Effector memory CD8-positive, alpha-beta T cell (primary cell): ENCODE data around the gene LY6G6F.

Experiments used
- ATAC-seq: fragments of 150-1000 bp; cut with Tn5 transposase; replicated peaks from 2 replicates; pipeline ENCODE4 v1.10.0; 2021; ENCODE audit warnings: mild to moderate bottlenecking, moderate library complexity
- DNase-seq, 3 experiments: peaks; one replicate each; pipeline ENCODE4 v3.0.0; 2021
- H3K27ac Mint-ChIP-seq, 2 donors: one replicate each; pipeline ENCODE4 v1.8.0; 2022; ENCODE audit warnings: mild to moderate bottlenecking in 2 of 2, mixed read lengths in 2 of 2, moderate library complexity in 2 of 2
- H3K27me3 Mint-ChIP-seq, 2 donors: one replicate each; pipeline ENCODE4 v1.8.0; 2022; ENCODE audit warnings: mixed read lengths in 2 of 2
- H3K36me3 Mint-ChIP-seq: one replicate; pipeline ENCODE4 v1.8.0; 2022; ENCODE audit warnings: mild to moderate bottlenecking, moderate library complexity, mixed read lengths; ENCODE audit not compliant: insufficient read depth
- H3K4me1 Mint-ChIP-seq, 2 donors: one replicate each; pipeline ENCODE4 v1.8.0; 2022; ENCODE audit warnings: low read depth in 2 of 2, mixed read lengths in 2 of 2
- H3K4me3 Mint-ChIP-seq, 2 donors: one replicate each; pipeline ENCODE4 v1.8.0; 2022; ENCODE audit warnings: mild to moderate bottlenecking in 2 of 2, mixed read lengths in 2 of 2, moderate library complexity in 2 of 2
- H3K9me3 Mint-ChIP-seq, 2 donors: one replicate each; pipeline ENCODE4 v1.8.0; 2022; ENCODE audit warnings: mixed read lengths in 2 of 2

The LY6G6F gene

DNA sequence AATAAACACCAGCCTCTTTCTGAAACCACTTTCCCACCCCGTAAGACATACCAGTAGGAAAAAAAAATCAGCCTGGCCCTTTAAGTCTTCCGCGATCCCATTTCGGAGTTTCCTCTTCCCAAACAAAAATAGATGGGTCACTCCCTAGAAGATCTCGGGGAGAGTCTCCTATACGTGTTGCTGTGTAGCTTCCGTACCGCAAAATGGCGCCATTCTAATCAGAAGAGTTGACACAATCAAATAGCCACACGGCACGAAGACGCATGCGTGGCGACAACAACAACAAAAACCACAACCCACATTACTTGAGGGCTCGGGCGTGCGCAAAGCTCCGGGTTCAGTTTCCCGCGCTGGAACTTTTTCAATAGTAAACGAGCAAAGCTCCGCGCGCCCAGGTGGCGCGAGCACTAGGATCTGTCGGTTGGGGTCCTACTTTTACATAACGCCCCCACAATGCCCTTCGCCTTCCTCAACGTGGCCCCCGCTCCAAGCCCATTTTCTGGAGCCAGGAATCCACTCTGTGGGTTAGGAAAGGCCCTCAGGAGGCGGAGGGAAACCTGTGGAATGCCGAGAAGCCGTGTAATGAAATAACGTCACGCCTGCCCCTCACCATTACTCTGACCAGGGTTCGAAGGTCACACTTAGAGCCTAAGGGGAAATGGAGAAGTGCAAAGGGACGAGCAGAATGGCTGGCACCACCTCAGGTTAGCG is 41.7 kb upstream of the LY6G6F start, which contains the start of gene GPANK1:
TSS of gene GPANK1 (minus strand) at position 208 of the 711 bp plus-strand sequence. CDS start 519 bp downstream, outside the sequence.
- peak; percentile 82 to 89 (median 86) for DNase-seq
- no peaks in the 10 kb centered on the region for H3K27me3 Mint-ChIP-seq
- peaks cover 60% of the 10 kb centered on the region for H3K36me3 Mint-ChIP-seq
- H3K4me1 Mint-ChIP-seq = peaks cover 43 to 55% of the 10 kb centered on the region in 2 donors
- peak within 1 kb of the TSS; percentile 94 to 98 for H3K27ac Mint-ChIP-seq
- no peaks in the 10 kb centered on the region for H3K9me3 Mint-ChIP-seq
- H3K4me3 Mint-ChIP-seq = peak within 1 kb of the TSS; percentile 93 to 97
- peak; percentile 45 for ATAC-seq

DNA sequence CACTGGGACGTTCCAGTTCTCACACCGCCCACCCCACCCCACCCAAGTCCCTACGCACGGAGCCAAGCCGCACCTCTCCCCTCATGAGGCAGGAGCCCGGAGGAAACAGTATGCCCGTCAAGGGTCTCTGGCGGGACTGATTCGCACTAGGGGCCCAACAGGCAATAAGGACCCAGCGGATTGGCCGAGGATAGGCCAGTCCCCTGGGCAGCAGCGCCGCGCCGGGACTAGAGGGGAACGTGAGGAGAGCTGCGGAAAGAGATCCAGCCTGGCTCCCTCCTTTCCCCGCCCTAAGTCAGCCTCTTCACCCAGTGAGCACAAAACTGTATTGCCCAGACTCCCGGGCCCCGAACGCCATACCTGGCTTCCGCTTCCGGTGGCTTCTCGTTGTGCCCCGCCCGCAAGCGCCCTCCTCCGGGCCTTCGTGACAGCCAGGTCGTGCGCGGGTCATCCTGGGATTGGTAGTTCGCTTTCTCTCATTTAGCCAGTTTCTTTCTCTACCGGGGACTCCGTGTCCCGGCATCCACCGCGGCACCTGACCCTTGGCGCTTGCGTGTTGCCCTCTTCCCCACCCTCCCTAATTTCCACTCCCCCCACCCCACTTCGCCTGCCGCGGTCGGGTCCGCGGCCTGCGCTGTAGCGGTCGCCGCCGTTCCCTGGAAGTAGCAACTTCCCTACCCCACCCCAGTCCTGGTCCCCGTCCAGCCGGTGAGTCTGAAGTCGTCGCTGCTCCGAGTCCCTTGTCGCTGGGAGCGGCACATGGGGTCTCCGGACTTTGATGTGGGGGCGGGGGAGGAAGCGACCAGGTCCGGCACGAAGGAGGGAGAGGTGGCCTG is 40.9 kb upstream of the LY6G6F start, which contains the start of gene CSNK2B:
TSS of gene CSNK2B (plus strand) at position 580 of the 836 bp plus-strand sequence. CDS start 752 bp downstream, outside the sequence.
- peak within 1 kb of the TSS; percentile 94 to 98 for H3K27ac Mint-ChIP-seq
- H3K36me3 Mint-ChIP-seq = peaks cover 61% of the 10 kb centered on the region
- peak; percentile 84 for ATAC-seq
- H3K4me1 Mint-ChIP-seq = peaks cover 39 to 51% of the 10 kb centered on the region in 2 donors
- peak within 1 kb of the TSS; percentile 93 to 97 for H3K4me3 Mint-ChIP-seq
- H3K9me3 Mint-ChIP-seq = no peaks in the 10 kb centered on the region
- no peaks in the 10 kb centered on the region for H3K27me3 Mint-ChIP-seq
- DNase-seq = peak; percentile 96 to 97 (median 97)

DNA sequence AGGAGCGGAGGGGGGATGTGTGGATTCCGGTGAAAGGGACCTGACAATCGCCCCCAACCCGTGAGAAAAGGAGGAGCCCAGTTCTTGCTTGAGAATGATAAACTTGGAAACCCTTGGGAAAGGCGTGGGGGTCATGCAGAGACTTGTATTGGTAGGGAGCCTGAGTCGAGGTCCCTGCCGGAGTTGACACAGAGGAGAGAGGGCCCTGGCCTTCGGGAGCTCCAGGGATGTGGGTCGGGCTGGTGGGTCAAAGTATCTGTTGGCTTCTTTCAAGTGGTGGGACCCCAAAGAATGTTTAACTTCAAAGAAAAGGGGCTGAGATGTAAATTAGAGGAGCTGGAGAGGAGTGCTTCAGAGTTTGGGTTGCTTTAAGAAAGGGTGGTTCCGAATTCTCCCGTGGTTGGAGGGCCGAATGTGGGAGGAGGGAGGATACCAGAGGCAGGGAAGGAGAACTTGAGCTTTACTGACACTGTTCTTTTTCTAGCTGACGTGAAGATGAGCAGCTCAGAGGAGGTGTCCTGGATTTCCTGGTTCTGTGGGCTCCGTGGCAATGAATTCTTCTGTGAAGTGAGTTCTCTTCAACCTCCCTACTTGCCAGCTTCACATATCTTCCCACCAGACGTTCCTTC is 40.2 kb upstream of the LY6G6F start:
- peaks cover 63% of the 10 kb centered on the region for H3K36me3 Mint-ChIP-seq
- DNase-seq (no peak), ATAC-seq (no peak)
- peaks cover 33 to 46% of the 10 kb centered on the region in 2 donors for H3K4me1 Mint-ChIP-seq
- H3K4me3 Mint-ChIP-seq = peak overlapping the region; percentile 93 to 97
- H3K27ac Mint-ChIP-seq = peak overlapping the region; percentile 94 to 98
- H3K27me3 Mint-ChIP-seq = no peaks in the 10 kb centered on the region
- H3K9me3 Mint-ChIP-seq = no peaks in the 10 kb centered on the region

DNA sequence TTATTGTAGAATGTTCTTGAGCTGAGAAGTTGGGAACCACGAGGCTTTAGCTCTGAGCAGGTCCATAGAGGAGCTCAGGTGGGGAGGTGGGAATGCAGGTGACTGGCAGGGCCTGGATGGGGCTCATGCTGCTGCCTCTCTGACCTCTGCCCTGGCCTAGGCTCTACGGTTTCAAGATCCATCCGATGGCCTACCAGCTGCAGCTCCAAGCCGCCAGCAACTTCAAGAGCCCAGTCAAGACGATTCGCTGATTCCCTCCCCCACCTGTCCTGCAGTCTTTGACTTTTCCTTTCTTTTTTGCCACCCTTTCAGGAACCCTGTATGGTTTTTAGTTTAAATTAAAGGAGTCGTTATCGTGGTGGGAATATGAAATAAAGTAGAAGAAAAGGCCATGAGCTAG is 37.0 kb upstream of the LY6G6F start, which contains the start of gene LY6G5B:
TSS of gene LY6G5B (plus strand) at position 301 of the 400 bp plus-strand sequence. CDS start 975 bp downstream, outside the sequence.
- no peak within 1 kb of the TSS for H3K4me3 Mint-ChIP-seq
- peaks cover 14 to 23% of the 10 kb centered on the region in 2 donors for H3K4me1 Mint-ChIP-seq
- no peaks in the 10 kb centered on the region for H3K9me3 Mint-ChIP-seq
- ATAC-seq = no peak
- H3K27me3 Mint-ChIP-seq = no peaks in the 10 kb centered on the region
- DNase-seq = no peak
- H3K36me3 Mint-ChIP-seq = peaks cover 61% of the 10 kb centered on the region
- peak within 1 kb of the TSS in 1 of 2 donors; percentile 41 for H3K27ac Mint-ChIP-seq

DNA sequence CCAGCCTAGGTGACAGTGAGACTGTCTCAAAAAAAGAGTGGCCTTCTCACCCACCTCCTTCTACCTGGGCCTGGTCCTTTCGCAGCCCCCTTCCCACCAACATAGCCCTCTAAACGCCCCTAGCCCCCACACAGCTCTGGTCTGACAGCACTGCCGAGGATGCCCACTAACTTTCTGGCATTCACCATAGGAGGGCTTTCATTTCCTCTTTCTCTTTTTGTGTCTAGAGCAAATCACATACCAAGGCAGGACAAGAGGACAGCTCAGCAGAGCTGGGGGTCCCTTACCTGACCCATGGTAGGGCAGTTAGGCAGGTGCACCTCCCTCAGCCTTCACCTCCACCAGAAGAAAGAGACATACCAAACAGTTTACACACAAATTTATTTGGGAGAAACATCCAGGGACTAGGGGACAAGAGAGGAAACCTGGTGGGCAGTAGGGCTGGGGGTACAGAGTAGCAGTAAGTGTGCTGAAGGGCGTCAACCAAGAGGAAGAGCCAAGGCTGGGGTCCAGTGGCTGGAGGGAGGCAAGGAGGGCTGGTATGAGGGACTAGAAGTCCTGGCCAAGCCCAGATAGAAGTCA is 30.3 kb upstream of the LY6G6F start:
- Mint-ChIP-seq H3K4me1 (peaks cover 13 to 14% of the 10 kb centered on the region in 2 donors), H3K4me3 (no peak overlapping the region), H3K36me3 (peaks cover 21% of the 10 kb centered on the region), H3K27me3 (no peaks in the 10 kb centered on the region), H3K9me3 (no peaks in the 10 kb centered on the region), H3K27ac (peak overlapping the region in 1 of 2 donors; percentile 18)
- no peak for DNase-seq
- no peak for ATAC-seq

DNA sequence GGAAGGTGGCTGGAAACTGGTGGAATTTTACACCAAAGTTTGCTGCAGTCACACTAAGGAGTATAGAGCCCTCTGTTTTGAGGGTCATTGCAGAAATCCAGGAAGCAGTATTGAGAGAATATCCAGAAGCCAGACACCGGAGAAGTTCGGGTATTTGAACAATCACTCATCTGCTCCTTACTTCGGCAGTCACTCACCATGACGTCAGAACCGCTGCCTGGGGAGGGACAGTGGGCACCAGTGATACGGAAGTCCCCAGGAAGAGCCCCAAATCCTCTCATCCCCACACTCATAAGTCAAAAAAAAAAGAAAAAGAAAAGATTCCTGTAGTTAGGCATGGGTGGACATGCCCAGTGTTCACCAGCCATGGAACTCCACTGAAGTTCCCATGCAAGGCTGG is 29.8 kb upstream of the LY6G6F start:
- no peaks in the 10 kb centered on the region for H3K9me3 Mint-ChIP-seq
- peaks cover 21% of the 10 kb centered on the region for H3K36me3 Mint-ChIP-seq
- ATAC-seq (no peak), DNase-seq (no peak)
- H3K27ac Mint-ChIP-seq = peak overlapping the region in 1 of 2 donors; percentile 18
- H3K4me1 Mint-ChIP-seq = peaks cover 17 to 18% of the 10 kb centered on the region in 2 donors
- H3K4me3 Mint-ChIP-seq = no peak overlapping the region
- no peaks in the 10 kb centered on the region for H3K27me3 Mint-ChIP-seq

DNA sequence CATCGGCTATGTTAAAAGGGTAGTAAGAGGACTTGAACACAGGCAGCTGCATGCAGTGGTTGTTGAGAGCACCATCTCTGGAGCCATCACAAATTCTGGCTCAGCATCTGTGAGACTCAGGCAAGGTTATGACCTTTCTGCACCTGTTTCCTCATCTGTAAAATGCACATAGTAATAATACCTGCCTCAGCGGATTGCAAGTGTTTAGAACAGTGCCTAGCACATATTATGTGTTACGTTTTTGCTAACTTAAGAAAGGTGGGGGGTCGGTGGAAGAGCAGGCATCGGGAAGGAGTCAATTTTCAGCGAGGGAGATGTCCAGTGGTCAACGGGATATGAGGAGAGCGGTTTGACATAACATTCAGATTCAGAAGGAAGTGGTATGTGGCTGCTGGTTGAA is 28.7 kb upstream of the LY6G6F start:
- Mint-ChIP-seq H3K9me3 (no peaks in the 10 kb centered on the region), H3K4me1 (peaks cover 17 to 19% of the 10 kb centered on the region in 2 donors), H3K27me3 (no peaks in the 10 kb centered on the region), H3K4me3 (no peak overlapping the region), H3K27ac (no peak overlapping the region), H3K36me3 (peaks cover 20% of the 10 kb centered on the region)
- ATAC-seq = no peak
- no peak for DNase-seq

DNA sequence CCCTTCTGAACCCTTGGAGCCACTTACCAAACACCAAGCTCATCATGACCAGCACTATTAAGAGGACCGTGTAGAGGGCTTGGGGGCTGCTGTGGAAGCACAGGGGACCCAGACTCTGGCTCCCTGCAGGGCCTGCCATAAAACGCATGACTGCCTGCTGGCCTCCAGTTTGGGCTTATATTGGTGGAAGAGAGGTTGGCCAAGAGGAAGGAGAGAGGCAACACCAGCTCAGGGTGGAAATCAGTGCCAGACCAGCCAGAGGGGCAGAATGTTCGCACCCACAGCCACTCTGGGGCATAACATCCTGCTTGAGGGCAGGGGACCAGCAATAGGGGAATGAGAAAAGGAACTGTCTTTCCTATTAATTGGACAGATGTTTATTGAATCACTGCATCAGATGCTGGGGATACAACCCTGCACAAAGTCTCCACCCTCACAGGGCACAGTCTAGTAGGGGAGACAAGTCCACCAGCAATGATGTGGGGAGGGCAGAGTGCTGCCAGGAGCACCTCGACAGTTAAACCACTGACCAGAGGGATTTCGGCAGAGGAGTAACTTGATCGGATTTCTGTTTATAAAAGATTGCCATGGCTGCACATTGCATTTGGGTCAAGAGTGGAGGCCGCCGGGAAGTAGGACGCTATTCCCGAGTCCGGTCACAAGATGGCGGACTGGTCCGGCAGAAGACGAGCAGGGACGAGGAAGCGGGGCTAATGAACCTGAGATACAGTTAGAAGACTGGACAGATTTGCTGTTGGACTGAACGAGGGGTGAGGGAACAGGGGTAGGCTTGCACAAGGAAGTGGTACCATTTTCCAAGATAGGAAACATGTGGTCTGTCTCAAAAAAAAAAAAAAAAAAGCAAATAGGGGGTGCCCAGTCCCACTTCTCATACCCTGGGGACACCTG is 26.2 kb upstream of the LY6G6F start, which contains the start of gene LY6G5C:
TSS of gene LY6G5C (minus strand) at position 842 of the 909 bp plus-strand sequence. CDS start at position 148, 694 bp downstream.
- DNase-seq (peak; percentile 40 to 50 (median 43)), ATAC-seq (peak; percentile 68)
- Mint-ChIP-seq H3K27ac (peak within 1 kb of the TSS; percentile 44 to 88), H3K4me1 (peaks cover 17 to 19% of the 10 kb centered on the region in 2 donors), H3K27me3 (no peaks in the 10 kb centered on the region), H3K4me3 (peak within 1 kb of the TSS; percentile 86 to 89), H3K9me3 (no peaks in the 10 kb centered on the region), H3K36me3 (peaks cover 24% of the 10 kb centered on the region)

DNA sequence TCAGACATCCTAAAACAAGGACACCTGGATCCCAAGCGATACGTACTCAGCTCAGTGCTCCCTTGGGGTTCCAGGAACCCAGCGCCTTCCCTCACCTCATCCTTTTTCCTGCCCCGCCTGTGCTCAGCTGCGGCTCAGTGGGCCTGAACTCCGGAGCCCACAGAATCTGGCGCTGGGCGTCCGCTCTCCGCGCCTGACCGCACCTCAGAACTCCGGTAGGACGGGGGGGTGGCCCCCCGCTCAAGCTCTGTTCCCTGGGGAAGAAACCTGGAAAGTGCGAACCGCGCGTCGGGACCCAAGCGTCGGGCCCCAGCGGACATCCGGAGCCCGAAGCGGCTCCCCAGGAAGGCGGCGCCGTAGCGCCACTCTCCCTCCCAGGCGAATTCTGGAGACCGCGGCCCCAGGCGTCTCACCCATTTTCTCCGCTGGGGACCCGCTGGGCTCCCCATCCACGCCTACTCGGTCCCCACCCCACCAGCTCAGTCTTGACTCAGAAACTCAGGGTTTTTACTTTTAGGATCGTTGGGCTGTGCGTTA is 25.5 kb upstream of the LY6G6F start:
- Mint-ChIP-seq H3K27me3 (no peaks in the 10 kb centered on the region), H3K4me1 (peaks cover 17 to 19% of the 10 kb centered on the region in 2 donors), H3K27ac (peak overlapping the region; percentile 44 to 88), H3K9me3 (no peaks in the 10 kb centered on the region), H3K36me3 (peaks cover 25% of the 10 kb centered on the region), H3K4me3 (peak overlapping the region; percentile 86 to 89)
- ATAC-seq = peak; percentile 67
- peak in 1 of 3 experiments; percentile 29 for DNase-seq

DNA sequence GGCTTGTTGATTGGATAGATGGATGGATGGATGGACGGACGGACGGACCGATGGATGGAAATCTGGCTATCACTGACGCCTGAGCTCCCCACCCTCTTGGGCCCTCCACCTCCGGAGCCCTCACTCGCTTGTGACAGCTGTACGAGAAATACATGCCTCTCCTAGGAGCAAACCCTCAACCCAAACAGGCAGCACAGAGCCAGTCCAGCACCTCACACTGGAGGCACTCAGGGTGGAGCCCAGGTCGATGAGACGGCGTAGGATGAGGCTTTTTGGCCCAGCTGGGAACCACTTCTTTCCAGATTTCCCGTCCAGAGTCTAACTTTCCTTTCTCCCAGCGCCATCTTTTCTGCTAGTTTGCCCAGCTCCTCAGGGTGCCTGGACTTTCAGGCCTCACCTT is 23.1 kb upstream of the LY6G6F start:
- ATAC-seq = no peak
- no peak overlapping the region for H3K4me3 Mint-ChIP-seq
- peak overlapping the region in 1 of 2 donors; percentile 51 for H3K27ac Mint-ChIP-seq

DNA sequence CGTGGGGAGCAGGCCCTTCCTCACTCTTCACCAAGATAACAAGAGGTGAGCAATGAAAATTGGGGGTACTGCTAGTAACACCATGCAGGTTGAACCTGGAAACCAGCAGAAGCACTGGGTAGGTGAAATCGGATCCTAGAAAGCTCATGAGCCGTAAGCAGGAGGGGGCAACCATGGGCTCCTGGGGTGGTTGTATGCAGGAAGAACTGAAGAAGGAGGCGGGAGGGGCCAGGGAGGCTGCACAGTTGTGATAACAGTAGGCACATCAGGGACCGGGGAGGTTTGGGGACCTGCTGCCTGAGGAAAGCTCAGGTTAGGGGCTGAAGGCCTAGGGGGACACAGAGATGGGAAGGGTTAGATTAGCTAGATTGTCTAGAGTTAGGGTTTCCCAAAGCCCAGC is 20.2 kb upstream of the LY6G6F start:
- Mint-ChIP-seq H3K4me3 (no peak overlapping the region), H3K36me3 (peaks cover 55% of the 10 kb centered on the region), H3K27ac (peak overlapping the region; percentile 36 to 66), H3K9me3 (no peaks in the 10 kb centered on the region), H3K27me3 (no peaks in the 10 kb centered on the region), H3K4me1 (peaks cover 4 to 5% of the 10 kb centered on the region in 2 donors)
- no peak for DNase-seq
- no peak for ATAC-seq

More for the DNA sequence above, 23.1 kb upstream of the LY6G6F start:
- Mint-ChIP-seq H3K9me3 (no peaks in the 10 kb centered on the region), H3K36me3 (peaks cover 40% of the 10 kb centered on the region), H3K4me1 (peaks cover 17 to 19% of the 10 kb centered on the region in 2 donors), H3K27me3 (no peaks in the 10 kb centered on the region)
- no peak for DNase-seq

DNA sequence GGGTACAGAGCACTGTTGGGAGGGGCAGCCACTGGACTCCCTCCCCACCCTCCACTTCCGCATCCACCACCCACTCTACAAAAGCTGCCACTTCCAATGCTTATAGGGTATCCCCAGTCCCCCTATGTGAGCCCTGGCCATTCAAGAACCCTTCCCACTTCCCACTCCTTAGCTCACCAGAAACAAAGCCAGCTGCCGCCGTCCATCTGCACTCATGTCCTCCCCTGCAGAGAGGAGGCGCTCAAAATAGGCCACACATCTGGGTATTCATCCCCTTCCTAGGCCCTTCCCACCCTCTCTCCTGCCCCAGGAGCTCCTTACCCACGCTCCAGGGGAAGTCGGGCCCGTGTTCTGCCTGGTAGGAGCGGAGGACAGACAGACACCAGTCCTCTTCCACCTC is 19.3 kb upstream of the LY6G6F start:
- Mint-ChIP-seq H3K9me3 (no peaks in the 10 kb centered on the region), H3K27me3 (no peaks in the 10 kb centered on the region), H3K27ac (peak overlapping the region; percentile 44 to 66), H3K4me3 (no peak overlapping the region), H3K36me3 (peaks cover 48% of the 10 kb centered on the region), H3K4me1 (peaks cover 0 to 2% of the 10 kb centered on the region in 2 donors)
- DNase-seq (no peak), ATAC-seq (no peak)
